SK-N-SH treated with all-trans-retinoic acid at 6 μM for 48 hours (cell line): ENCODE results near the gene STX18.
"Not testable (repeated sequence)": the region's sequence is repeated elsewhere in the genome, so short reads cannot be mapped to it uniquely, and the experiment has no call there.

Experiments used
- ATAC-seq: fragments of 200-7000 bp; cut with Tn5 transposase; 3 replicates; pipeline ENCODE4 v1.9.1; 2020; ENCODE audit warnings: mild to moderate bottlenecking, moderate library complexity
- ARNTL ChIP-seq: fragments of 450-650 bp; formaldehyde crosslinking; IDR thresholded peaks from 2 replicates; pipeline ENCODE4 v1.5.0; 2020; ENCODE audit warnings: low read depth, mild to moderate bottlenecking, moderate library complexity, borderline replicate concordance
- BACH2 ChIP-seq: fragments of 250-450 bp; sonication (Bioruptor Pico); IDR thresholded peaks from 2 replicates; pipeline ENCODE4 v1.9.0; 2021; ENCODE audit warnings: mild to moderate bottlenecking, borderline replicate concordance
- CSDC2 ChIP-seq: fragments of 250-450 bp; sonication (Bioruptor Pico); IDR thresholded peaks from 2 replicates; pipeline ENCODE4 v1.5.0; 2020; ENCODE audit warnings: mild to moderate bottlenecking, moderate library complexity
- ESRRG ChIP-seq: fragments of 250-450 bp; sonication (Bioruptor Pico); IDR thresholded peaks from 2 replicates; pipeline ENCODE4 v1.6.1; 2021; ENCODE audit warnings: mild to moderate bottlenecking
- GLIS3 ChIP-seq: fragments of 250-450 bp; sonication (Bioruptor Pico); IDR thresholded peaks from 2 replicates; pipeline ENCODE4 v1.5.0; 2020; ENCODE audit warnings: mild to moderate bottlenecking, moderate library complexity
- ISL1 ChIP-seq: fragments of 250-450 bp; sonication (Bioruptor Pico); IDR thresholded peaks from 2 replicates; pipeline ENCODE4 v2.1.2; 2022; ENCODE audit warnings: mild to moderate bottlenecking, moderate library complexity
- OSR1 ChIP-seq: fragments of 250-450 bp; sonication (Bioruptor Pico); IDR thresholded peaks from 2 replicates; pipeline ENCODE4 v1.8.0; 2022; ENCODE audit warnings: moderate library complexity, mild to moderate bottlenecking, inconsistent platforms
- PPARA ChIP-seq: fragments of 250-450 bp; sonication (Bioruptor Pico); IDR thresholded peaks from 2 replicates; pipeline ENCODE4 v1.5.0; 2020; ENCODE audit warnings: mild to moderate bottlenecking, borderline replicate concordance
- RARB ChIP-seq: fragments of 250-450 bp; sonication (Bioruptor Pico); IDR thresholded peaks from 2 replicates; pipeline ENCODE4 v1.8.0; 2021; ENCODE audit warnings: mild to moderate bottlenecking, moderate library complexity
- SNAI2 ChIP-seq: fragments of 250-450 bp; sonication (Bioruptor Pico); IDR thresholded peaks from 2 replicates; pipeline ENCODE4 v1.5.0; 2020; ENCODE audit warnings: mild to moderate bottlenecking, moderate library complexity
- ZC3H10 ChIP-seq: fragments of 250-450 bp; sonication (Bioruptor Pico); IDR thresholded peaks from 2 replicates; pipeline ENCODE4 v1.5.1; 2021; ENCODE audit warnings: mild to moderate bottlenecking, moderate library complexity
- ZFP3 ChIP-seq: fragments of 250-450 bp; sonication (Bioruptor Pico); IDR thresholded peaks from 2 replicates; pipeline ENCODE4 v1.5.0; 2020; ENCODE audit warnings: mild to moderate bottlenecking, moderate library complexity
- ZFP30 ChIP-seq: fragments of 450-650 bp; formaldehyde crosslinking; IDR thresholded peaks from 2 replicates; pipeline ENCODE4 v1.5.0; 2022; ENCODE audit warnings: mild to moderate bottlenecking, moderate library complexity
- ZNF70 ChIP-seq: fragments of 450-650 bp; formaldehyde crosslinking; IDR thresholded peaks from 2 replicates; pipeline ENCODE4 v1.5.0; 2020; ENCODE audit warnings: mild to moderate bottlenecking, moderate library complexity
- ZNF8 ChIP-seq: fragments of 450-650 bp; formaldehyde crosslinking; IDR thresholded peaks from 2 replicates; pipeline ENCODE4 v1.5.0; 2020; ENCODE audit warnings: mild to moderate bottlenecking, moderate library complexity
- TF ChIP-seq, protein P1 (sequence below): fragments of 250-450 bp; sonication (Bioruptor Pico); IDR thresholded peaks from 2 replicates; pipeline ENCODE4 v1.5.1; 2020; ENCODE audit warnings: low read depth, mild to moderate bottlenecking, moderate library complexity
- TF ChIP-seq, protein P2 (sequence below): fragments of 250-450 bp; sonication (Bioruptor Pico); IDR thresholded peaks from 2 replicates; pipeline ENCODE4 v1.8.0; 2021; ENCODE audit warnings: low read depth, mild to moderate bottlenecking, moderate library complexity, borderline replicate concordance
- TF ChIP-seq, protein P3 (sequence below): fragments of 250-450 bp; sonication (Bioruptor Pico); IDR thresholded peaks from 2 replicates; pipeline ENCODE4 v1.5.1; 2021; ENCODE audit warnings: mild to moderate bottlenecking, moderate library complexity
- TF ChIP-seq, protein P4 (sequence below): fragments of 250-450 bp; sonication (Bioruptor Pico); IDR thresholded peaks from 2 replicates; pipeline ENCODE4 v1.8.0; 2020; ENCODE audit warnings: mild to moderate bottlenecking, moderate library complexity, borderline replicate concordance
- TF ChIP-seq, protein P5 (sequence below): fragments of 250-450 bp; sonication (Bioruptor Pico); IDR thresholded peaks from 2 replicates; pipeline ENCODE4 v1.5.0; 2020; ENCODE audit warnings: mild to moderate bottlenecking, moderate library complexity

Gene STX18

DNA sequence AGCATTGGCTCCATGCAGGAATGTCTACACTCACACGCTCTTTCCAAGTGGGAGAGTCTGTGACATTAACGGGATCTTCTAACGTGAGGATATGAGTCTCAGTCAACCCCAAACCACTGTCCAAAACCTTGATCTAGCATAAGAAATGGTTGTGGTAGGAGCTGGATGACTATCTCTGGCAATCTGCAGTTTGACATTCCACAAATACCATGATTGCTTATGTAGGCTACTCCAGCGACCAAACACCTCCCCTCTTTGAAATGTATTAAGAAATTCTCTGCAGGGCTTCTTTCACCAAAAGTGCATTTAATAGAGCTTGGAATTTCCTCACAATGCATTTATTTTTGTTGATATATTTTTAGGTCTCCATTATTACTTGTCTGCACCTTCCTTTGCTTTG, 14.1 kb upstream of the STX18 start:
- peak; percentile 95 for ATAC-seq
- TF ChIP-seq CSDC2 (CRISPR knock-in tag) (no peak), PPARA (CRISPR knock-in tag) (no peak)

DNA sequence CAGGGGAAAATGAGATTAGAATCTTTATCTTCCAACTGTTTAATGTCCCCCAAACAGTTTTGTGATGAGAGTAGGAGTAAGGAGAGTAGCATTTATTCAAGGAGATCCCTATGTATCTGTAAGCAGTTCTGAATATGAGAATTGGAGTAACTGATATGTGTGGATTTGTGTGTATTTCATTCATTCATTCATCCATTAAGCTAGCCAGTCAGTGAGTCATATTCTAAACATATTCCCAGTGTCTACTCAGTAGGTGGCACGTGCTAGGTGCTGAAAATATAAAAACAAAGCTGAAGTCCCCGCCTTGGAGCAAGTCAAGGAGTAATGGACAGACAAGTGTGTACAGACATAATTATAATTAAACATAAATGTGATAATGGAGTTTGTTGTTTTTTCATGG, 12.4 kb upstream of the STX18 start:
- no peak for TF ChIP-seq ESRRG (CRISPR knock-in tag)
- TF ChIP-seq ZNF8: no peak
- TF ChIP-seq ZFP3 (CRISPR knock-in tag): no peak
- no peak for TF ChIP-seq BACH2 (CRISPR knock-in tag)
- no peak for TF ChIP-seq OSR1 (CRISPR knock-in tag)
- TF ChIP-seq ISL1 (CRISPR knock-in tag): no peak
- TF ChIP-seq, protein P1, sequence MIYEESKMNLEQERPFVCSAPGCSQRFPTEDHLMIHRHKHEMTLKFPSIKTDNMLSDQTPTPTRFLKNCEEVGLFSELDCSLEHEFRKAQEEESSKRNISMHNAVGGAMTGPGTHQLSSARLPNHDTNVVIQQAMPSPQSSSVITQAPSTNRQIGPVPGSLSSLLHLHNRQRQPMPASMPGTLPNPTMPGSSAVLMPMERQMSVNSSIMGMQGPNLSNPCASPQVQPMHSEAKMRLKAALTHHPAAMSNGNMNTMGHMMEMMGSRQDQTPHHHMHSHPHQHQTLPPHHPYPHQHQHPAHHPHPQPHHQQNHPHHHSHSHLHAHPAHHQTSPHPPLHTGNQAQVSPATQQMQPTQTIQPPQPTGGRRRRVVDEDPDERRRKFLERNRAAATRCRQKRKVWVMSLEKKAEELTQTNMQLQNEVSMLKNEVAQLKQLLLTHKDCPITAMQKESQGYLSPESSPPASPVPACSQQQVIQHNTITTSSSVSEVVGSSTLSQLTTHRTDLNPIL (CRISPR knock-in tag): no peak
- TF ChIP-seq ZC3H10 (CRISPR knock-in tag): no peak
- TF ChIP-seq, protein P2, sequence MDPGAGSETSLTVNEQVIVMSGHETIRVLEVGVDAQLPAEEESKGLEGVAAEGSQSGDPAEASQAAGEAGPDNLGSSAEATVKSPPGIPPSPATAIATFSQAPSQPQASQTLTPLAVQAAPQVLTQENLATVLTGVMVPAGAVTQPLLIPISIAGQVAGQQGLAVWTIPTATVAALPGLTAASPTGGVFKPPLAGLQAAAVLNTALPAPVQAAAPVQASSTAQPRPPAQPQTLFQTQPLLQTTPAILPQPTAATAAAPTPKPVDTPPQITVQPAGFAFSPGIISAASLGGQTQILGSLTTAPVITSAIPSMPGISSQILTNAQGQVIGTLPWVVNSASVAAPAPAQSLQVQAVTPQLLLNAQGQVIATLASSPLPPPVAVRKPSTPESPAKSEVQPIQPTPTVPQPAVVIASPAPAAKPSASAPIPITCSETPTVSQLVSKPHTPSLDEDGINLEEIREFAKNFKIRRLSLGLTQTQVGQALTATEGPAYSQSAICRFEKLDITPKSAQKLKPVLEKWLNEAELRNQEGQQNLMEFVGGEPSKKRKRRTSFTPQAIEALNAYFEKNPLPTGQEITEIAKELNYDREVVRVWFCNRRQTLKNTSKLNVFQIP (CRISPR knock-in tag): no peak
- TF ChIP-seq, protein P3, sequence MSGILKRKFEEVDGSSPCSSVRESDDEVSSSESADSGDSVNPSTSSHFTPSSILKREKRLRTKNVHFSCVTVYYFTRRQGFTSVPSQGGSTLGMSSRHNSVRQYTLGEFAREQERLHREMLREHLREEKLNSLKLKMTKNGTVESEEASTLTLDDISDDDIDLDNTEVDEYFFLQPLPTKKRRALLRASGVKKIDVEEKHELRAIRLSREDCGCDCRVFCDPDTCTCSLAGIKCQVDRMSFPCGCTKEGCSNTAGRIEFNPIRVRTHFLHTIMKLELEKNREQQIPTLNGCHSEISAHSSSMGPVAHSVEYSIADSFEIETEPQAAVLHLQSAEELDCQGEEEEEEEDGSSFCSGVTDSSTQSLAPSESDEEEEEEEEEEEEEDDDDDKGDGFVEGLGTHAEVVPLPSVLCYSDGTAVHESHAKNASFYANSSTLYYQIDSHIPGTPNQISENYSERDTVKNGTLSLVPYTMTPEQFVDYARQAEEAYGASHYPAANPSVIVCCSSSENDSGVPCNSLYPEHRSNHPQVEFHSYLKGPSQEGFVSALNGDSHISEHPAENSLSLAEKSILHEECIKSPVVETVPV (CRISPR knock-in tag): no peak
- no peak for TF ChIP-seq ARNTL (CRISPR knock-in tag)
- no peak for TF ChIP-seq ZFP30 (CRISPR knock-in tag)
- TF ChIP-seq GLIS3 (CRISPR knock-in tag): no peak
- TF ChIP-seq, protein P4, sequence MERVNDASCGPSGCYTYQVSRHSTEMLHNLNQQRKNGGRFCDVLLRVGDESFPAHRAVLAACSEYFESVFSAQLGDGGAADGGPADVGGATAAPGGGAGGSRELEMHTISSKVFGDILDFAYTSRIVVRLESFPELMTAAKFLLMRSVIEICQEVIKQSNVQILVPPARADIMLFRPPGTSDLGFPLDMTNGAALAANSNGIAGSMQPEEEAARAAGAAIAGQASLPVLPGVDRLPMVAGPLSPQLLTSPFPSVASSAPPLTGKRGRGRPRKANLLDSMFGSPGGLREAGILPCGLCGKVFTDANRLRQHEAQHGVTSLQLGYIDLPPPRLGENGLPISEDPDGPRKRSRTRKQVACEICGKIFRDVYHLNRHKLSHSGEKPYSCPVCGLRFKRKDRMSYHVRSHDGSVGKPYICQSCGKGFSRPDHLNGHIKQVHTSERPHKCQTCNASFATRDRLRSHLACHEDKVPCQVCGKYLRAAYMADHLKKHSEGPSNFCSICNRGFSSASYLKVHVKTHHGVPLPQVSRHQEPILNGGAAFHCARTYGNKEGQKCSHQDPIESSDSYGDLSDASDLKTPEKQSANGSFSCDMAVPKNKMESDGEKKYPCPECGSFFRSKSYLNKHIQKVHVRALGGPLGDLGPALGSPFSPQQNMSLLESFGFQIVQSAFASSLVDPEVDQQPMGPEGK (CRISPR knock-in tag): no peak
- no peak for TF ChIP-seq RARB (CRISPR knock-in tag)
- TF ChIP-seq, protein P5, sequence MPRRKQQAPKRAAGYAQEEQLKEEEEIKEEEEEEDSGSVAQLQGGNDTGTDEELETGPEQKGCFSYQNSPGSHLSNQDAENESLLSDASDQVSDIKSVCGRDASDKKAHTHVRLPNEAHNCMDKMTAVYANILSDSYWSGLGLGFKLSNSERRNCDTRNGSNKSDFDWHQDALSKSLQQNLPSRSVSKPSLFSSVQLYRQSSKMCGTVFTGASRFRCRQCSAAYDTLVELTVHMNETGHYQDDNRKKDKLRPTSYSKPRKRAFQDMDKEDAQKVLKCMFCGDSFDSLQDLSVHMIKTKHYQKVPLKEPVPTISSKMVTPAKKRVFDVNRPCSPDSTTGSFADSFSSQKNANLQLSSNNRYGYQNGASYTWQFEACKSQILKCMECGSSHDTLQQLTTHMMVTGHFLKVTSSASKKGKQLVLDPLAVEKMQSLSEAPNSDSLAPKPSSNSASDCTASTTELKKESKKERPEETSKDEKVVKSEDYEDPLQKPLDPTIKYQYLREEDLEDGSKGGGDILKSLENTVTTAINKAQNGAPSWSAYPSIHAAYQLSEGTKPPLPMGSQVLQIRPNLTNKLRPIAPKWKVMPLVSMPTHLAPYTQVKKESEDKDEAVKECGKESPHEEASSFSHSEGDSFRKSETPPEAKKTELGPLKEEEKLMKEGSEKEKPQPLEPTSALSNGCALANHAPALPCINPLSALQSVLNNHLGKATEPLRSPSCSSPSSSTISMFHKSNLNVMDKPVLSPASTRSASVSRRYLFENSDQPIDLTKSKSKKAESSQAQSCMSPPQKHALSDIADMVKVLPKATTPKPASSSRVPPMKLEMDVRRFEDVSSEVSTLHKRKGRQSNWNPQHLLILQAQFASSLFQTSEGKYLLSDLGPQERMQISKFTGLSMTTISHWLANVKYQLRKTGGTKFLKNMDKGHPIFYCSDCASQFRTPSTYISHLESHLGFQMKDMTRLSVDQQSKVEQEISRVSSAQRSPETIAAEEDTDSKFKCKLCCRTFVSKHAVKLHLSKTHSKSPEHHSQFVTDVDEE (CRISPR knock-in tag): no peak
- TF ChIP-seq SNAI2 (CRISPR knock-in tag): no peak
- no peak for ATAC-seq

DNA sequence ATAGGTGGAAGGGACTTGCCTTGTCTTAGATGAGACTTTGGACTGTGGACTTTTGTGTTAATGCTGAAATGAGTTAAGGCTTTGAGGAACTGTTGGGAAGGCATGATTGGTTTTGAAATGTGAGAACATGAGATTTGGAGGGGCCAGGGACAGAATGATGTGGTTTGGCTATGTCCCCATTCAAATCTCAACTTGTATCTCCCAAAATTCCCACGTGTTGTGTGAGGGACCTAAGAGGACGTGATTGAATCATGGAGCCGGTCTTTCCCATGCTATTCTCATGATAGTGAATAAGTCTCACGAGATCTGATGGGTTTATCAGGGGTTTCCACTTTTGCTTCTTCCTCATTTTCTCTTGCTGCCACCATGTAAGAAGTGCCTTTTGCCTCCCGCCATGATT, 10.2 kb upstream of the STX18 start:
- ATAC-seq: not testable (repeated sequence)

DNA sequence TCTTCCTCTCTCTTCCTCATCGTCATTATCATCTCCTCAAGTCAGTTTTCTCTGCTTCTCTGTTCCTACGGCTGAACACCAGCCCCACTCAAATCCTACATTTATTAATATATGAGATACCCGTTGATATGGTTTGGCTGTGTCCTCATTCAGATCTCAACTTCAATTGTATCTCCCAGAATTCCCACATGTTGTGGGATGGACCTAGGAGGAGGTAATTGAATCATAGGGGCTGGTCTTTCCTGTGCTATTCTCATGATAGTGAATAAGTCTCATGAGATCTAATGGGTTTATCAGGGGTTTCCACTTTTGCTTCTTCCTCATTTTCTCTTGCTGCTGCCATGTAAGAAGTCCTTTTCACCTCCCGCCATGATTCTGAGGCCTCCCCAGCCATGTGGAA, 8.3 kb upstream of the STX18 start:
- ATAC-seq: not testable (repeated sequence)

DNA sequence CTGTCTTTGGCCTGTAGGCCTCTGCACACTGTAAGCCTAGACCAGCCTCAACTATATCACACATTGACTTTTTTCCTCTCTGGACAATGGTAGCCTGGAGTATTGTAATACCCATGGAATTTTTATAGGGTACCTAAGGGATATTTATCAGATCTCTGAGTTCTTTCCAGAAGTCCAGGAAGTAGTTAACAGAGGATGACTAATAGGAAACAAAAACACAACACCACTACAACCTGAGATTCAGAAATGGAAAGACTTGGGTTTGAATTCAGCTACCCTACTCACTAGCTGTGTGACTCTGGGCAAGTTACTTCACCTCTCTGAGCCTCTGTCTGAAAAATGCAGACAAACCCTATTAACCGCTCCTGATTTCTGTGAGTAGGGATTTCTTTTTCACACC, 7.7 kb upstream of the STX18 start:
- no peak for ATAC-seq

More for the DNA sequence above, 7.7 kb upstream of the STX18 start:
- TF ChIP-seq, protein P3 (CRISPR knock-in tag): no peak
- no peak for TF ChIP-seq RARB (CRISPR knock-in tag)
- no peak for TF ChIP-seq ZFP30 (CRISPR knock-in tag)
- TF ChIP-seq, protein P1 (CRISPR knock-in tag): no peak
- no peak for TF ChIP-seq ZC3H10 (CRISPR knock-in tag)
- TF ChIP-seq ZNF70 (CRISPR knock-in tag): no peak
- TF ChIP-seq ISL1 (CRISPR knock-in tag): no peak
